H1 (cell line): ENCODE results near the gene USH1C. TPM values are rescaled to one million over a fixed set of nuclear protein-coding genes. Genes with fewer than 3 reads are reported as not detected.

Source experiments
- CTCF ChIA-PET: fragments of 300-600 bp; sonication (Branson Sonifier 250); formaldehyde crosslinking; loops from one replicate; lab custom pipeline; 2021; ENCODE audit not compliant: partially characterized antibody; lab: Charles Lee
- POLR2A ChIA-PET: fragments of 300-600 bp; sonication (Branson Sonifier 250); formaldehyde crosslinking; loops from one replicate; lab custom pipeline; 2021; ENCODE audit warnings: inconsistent platforms; ENCODE audit not compliant: partially characterized antibody; lab: Charles Lee
- DNase-seq, 2 experiments: peaks; one replicate each; pipeline versions ENCODE4 v3.0.0 to v3.0.0-alpha.2; 2010 to 2022; ENCODE audit warnings: low spot score in 2 of 2, low read depth in 1 of 2, mixed read lengths in 1 of 2
- FAIRE-seq: peaks from 2 replicates; lab custom pipeline; 2011; peaks lifted over from hg19 to GRCh38; lab: Jason Lieb, UNC
- H2AFZ ChIP-seq: 2 replicates; pipeline ENCODE4 v1.8.1; 2012; ENCODE audit warnings: low read length, inconsistent platforms
- H2AK5ac ChIP-seq: 2 replicates; pipeline ENCODE4 v1.6.1; 2013; ENCODE audit warnings: low read depth, low read length
- H2BK120ac ChIP-seq: replicated peaks from 2 replicates; pipeline ENCODE3; 2013; ENCODE audit warnings: low read depth, low read length, inconsistent platforms
- H2BK12ac ChIP-seq: 2 replicates; pipeline ENCODE4 v1.6.1; 2013; ENCODE audit warnings: low read depth, low read length
- H2BK15ac ChIP-seq: 2 replicates; pipeline ENCODE4 v1.6.1; 2013; ENCODE audit warnings: low read length
- H2BK20ac ChIP-seq: 2 replicates; pipeline ENCODE4 v1.6.1; 2013; ENCODE audit warnings: low read length
- H2BK5ac ChIP-seq: 2 replicates; pipeline ENCODE4 v1.6.1; 2013; ENCODE audit warnings: low read depth, low read length
- H3K14ac ChIP-seq: 2 replicates; pipeline ENCODE4 v1.6.1; 2013; ENCODE audit warnings: inconsistent platforms; ENCODE audit not compliant: insufficient read length
- H3K18ac ChIP-seq: 2 replicates; pipeline ENCODE4 v1.6.1; 2013; ENCODE audit warnings: low read length; ENCODE audit errors: extremely low read depth
- H3K23ac ChIP-seq: 2 replicates; pipeline ENCODE4 v1.6.1; 2013; ENCODE audit warnings: inconsistent platforms; ENCODE audit not compliant: insufficient read length
- H3K23me2 ChIP-seq: 2 replicates; pipeline ENCODE4 v1.6.1; 2013; ENCODE audit warnings: low read depth, low read length
- H3K27ac ChIP-seq: 2 replicates; pipeline ENCODE4 v1.6.1; 2011; ENCODE audit warnings: low read depth, low read length, inconsistent platforms
- H3K27me3 ChIP-seq, 4 experiments: replicated peaks in 1 of 4; 1 replicate in 1 of 4; 2 replicates in 3 of 4; pipeline versions ENCODE4 v1.6.1 to v1.8.1; 2011 to 2013; ENCODE audit warnings: low read length in 3 of 4, mild to moderate bottlenecking in 3 of 4, inconsistent platforms in 2 of 4, mixed read lengths in 2 of 4, moderate library complexity in 1 of 4; ENCODE audit not compliant: control insufficient read depth in 3 of 4, insufficient read depth in 3 of 4; ENCODE audit errors: extremely low read depth in 1 of 4
- H3K36me3 ChIP-seq, 4 experiments: 2 replicates each; pipeline versions ENCODE4 v1.6.1 to v1.8.1; 2011 to 2013; ENCODE audit warnings: mild to moderate bottlenecking in 4 of 4, low read length in 3 of 4, moderate library complexity in 2 of 4, control low read depth in 1 of 4, inconsistent platforms in 1 of 4; ENCODE audit not compliant: insufficient read depth in 4 of 4, control insufficient read depth in 2 of 4
- H3K4ac ChIP-seq: replicated peaks from 2 replicates; pipeline ENCODE3; 2013; ENCODE audit warnings: low read length, low read depth, mixed read lengths, inconsistent platforms; ENCODE audit not compliant: insufficient read length
- H3K4me1 ChIP-seq, 4 experiments: replicated peaks in 1 of 4; 1 replicate in 1 of 4; 2 replicates in 3 of 4; pipeline versions ENCODE4 v1.6.1 to v1.8.1; 2011 to 2013; ENCODE audit warnings: low read length in 3 of 4, inconsistent platforms in 2 of 4, mixed read lengths in 1 of 4; ENCODE audit not compliant: insufficient read depth in 4 of 4, control insufficient read depth in 3 of 4
- H3K4me2 ChIP-seq, 2 experiments: 2 replicates each; pipeline versions ENCODE4 v1.6.1 to v1.8.1; 2011 to 2013; ENCODE audit warnings: low read depth in 2 of 2, low read length in 2 of 2, control low read depth in 1 of 2, inconsistent platforms in 1 of 2, mild to moderate bottlenecking in 1 of 2; ENCODE audit not compliant: insufficient read depth in 1 of 2
- H3K4me3 ChIP-seq, 4 experiments: fragments of 200-600, 300-600 bp in 1 of 4; sonication (generic), shearing (Covaris generic), sonication (Bioruptor Twin) in 1 of 4; 2 replicates each; pipeline versions ENCODE4 v1.5.1 to v1.8.1; 2011 to 2016; ENCODE audit warnings: low read length in 4 of 4, low read depth in 3 of 4, control low read depth in 2 of 4, inconsistent platforms in 2 of 4, mild to moderate bottlenecking in 2 of 4, mixed read lengths in 1 of 4, moderate library complexity in 1 of 4; ENCODE audit not compliant: insufficient read depth in 2 of 4; ENCODE audit errors: extremely low read depth in 1 of 4
- H3K56ac ChIP-seq: replicated peaks from 2 replicates; pipeline ENCODE3; 2013; ENCODE audit warnings: low read depth, mild to moderate bottlenecking, mixed read lengths, low read length, inconsistent platforms; ENCODE audit not compliant: insufficient read length
- H3K79me1 ChIP-seq: 2 replicates; pipeline ENCODE4 v1.6.1; 2013; ENCODE audit warnings: low read depth, low read length, control low read depth
- H3K79me2 ChIP-seq, 2 experiments: 2 replicates each; pipeline versions ENCODE4 v1.6.1 to v1.8.1; 2012 to 2013; ENCODE audit warnings: low read length in 2 of 2, mild to moderate bottlenecking in 2 of 2, inconsistent platforms in 1 of 2; ENCODE audit not compliant: insufficient read depth in 2 of 2, control insufficient read depth in 1 of 2
- H3K9ac ChIP-seq, 4 experiments: replicated peaks in 1 of 4; 1 replicate in 1 of 4; 2 replicates in 3 of 4; pipeline versions ENCODE4 v1.6.1 to v1.8.1; 2011 to 2013; ENCODE audit warnings: low read depth in 3 of 4, low read length in 3 of 4, control low read depth in 2 of 4, mild to moderate bottlenecking in 2 of 4, moderate library complexity in 2 of 4, inconsistent platforms in 1 of 4; ENCODE audit errors: extremely low read depth in 1 of 4
- H3K9me3 ChIP-seq, 2 experiments: 2 replicates each; pipeline versions ENCODE4 v1.6.1 to v1.8.1; 2012 to 2013; ENCODE audit warnings: mild to moderate bottlenecking in 2 of 2, moderate library complexity in 2 of 2, control low read depth in 1 of 2, inconsistent platforms in 1 of 2, low read depth in 1 of 2, low read length in 1 of 2, mixed read lengths in 1 of 2; ENCODE audit not compliant: insufficient read depth in 2 of 2
- H4K20me1 ChIP-seq, 2 experiments: replicated peaks in 1 of 2; 2 replicates each; pipeline versions ENCODE3 to v1.8.1; 2011 to 2013; ENCODE audit warnings: inconsistent platforms in 2 of 2, low read length in 2 of 2, mild to moderate bottlenecking in 1 of 2; ENCODE audit not compliant: insufficient read depth in 2 of 2, control insufficient read depth in 1 of 2
- H4K5ac ChIP-seq: 2 replicates; pipeline ENCODE4 v1.6.1; 2013; ENCODE audit warnings: low read length, low read depth, mixed read lengths, inconsistent platforms; ENCODE audit not compliant: insufficient read length
- H4K8ac ChIP-seq: 2 replicates; pipeline ENCODE4 v1.8.0; 2013; ENCODE audit warnings: mild to moderate bottlenecking, moderate library complexity, low read length, inconsistent platforms; ENCODE audit not compliant: insufficient read depth; ENCODE audit errors: extremely low read depth
- H4K91ac ChIP-seq: replicated peaks from 2 replicates; pipeline ENCODE3; 2013; ENCODE audit warnings: low read length, mixed read lengths, inconsistent platforms; ENCODE audit not compliant: insufficient read length
- CBX8 ChIP-seq: fragments of 300-800, 300-1000 bp; sonication (generic); IDR thresholded peaks from 2 replicates; pipeline ENCODE4 v1.7.1; 2016; ENCODE audit warnings: low read depth, low read length, borderline replicate concordance
- CHD2 ChIP-seq: IDR thresholded peaks from 2 replicates; pipeline ENCODE4 v1.6.1; 2012; ENCODE audit warnings: low read length, improper control_type of control experiment
- EGR1 ChIP-seq: IDR thresholded peaks from 2 replicates; pipeline ENCODE4 v1.6.1; 2011; ENCODE audit warnings: low read depth, low read length, borderline replicate concordance
- HDAC6 ChIP-seq: IDR thresholded peaks from one replicate; pipeline ENCODE4 v1.7.1; 2012; ENCODE audit warnings: low read depth, mild to moderate bottlenecking, inconsistent platforms, low read length, moderate library complexity
- KDM1A ChIP-seq: fragments of 200-600, 300-600 bp; sonication (generic); IDR thresholded peaks from 2 replicates; pipeline ENCODE4 v1.7.1; 2016; ENCODE audit warnings: mild to moderate bottlenecking, low read length, borderline replicate concordance
- NANOG ChIP-seq: IDR thresholded peaks from 2 replicates; pipeline ENCODE4 v1.6.1; 2011; ENCODE audit warnings: low read length, low read depth, mild to moderate bottlenecking, inconsistent platforms; ENCODE audit not compliant: insufficient read depth, poor library complexity, severe bottlenecking
- RFX5 ChIP-seq: IDR thresholded peaks from 2 replicates; pipeline ENCODE4 v1.6.1; 2011; ENCODE audit warnings: low read depth, low read length, improper control_type of control experiment, borderline replicate concordance
- RNF2 ChIP-seq: fragments of 200-900, 300-1000 bp; sonication (generic); IDR thresholded peaks from 2 replicates; pipeline ENCODE4 v1.7.1; 2016; ENCODE audit warnings: borderline replicate concordance, low read depth, mild to moderate bottlenecking, antibody characterized with exemption, low read length; ENCODE audit not compliant: poor library complexity, severe bottlenecking; ENCODE audit errors: missing control alignments
- SUZ12 ChIP-seq: fragments of 200-600 bp; sonication (generic); IDR thresholded peaks from 2 replicates; pipeline ENCODE4 v1.6.1; 2012; ENCODE audit warnings: mild to moderate bottlenecking, inconsistent platforms, low read length, moderate library complexity, mixed read lengths
- WGBS, 2 experiments: shearing (Covaris generic) in 1 of 2; methylation state at CpG; one replicate each; pipeline versions ENCODE4 v1.1.6 to v1.1.7; 2013 to 2015; ENCODE audit warnings: low lambda C conversion rate in 2 of 2, mixed read lengths in 2 of 2, inconsistent platforms in 1 of 2, low coverage in 1 of 2, missing lambda C conversion rate in 1 of 2; ENCODE audit not compliant: insufficient replicate concordance in 2 of 2, insufficient coverage in 1 of 2, insufficient read length in 1 of 2; ENCODE audit errors: extremely low coverage in 1 of 2, missing lambda C conversion rate in 1 of 2; 5-methylcytosine and 5-hydroxymethylcytosine counted together
- polyA plus RNA-seq, 7 experiments: library from polyadenylated mRNA; depleted of rRNA in 3 of 7; stranded (reverse) in 5 of 7; unstranded in 2 of 7; fragments of >200 nt in 5 of 7; fragments of 200-250 nt in 2 of 7; gene quantifications; 1 replicate in 5 of 7; 2 replicates in 1 of 7; 4 replicates in 1 of 7; pipeline versions ENCODE4 v1.2.1 to v1.2.3, GENCODE V29; 2011 to 2013; ENCODE audit warnings: missing spikeins in 2 of 7, mixed read lengths in 2 of 7
- total RNA-seq: library from RNA; stranded (reverse); fragmentation: NEBNext Ultra II Directional; extraction: Animal tissue kit (Norgen Biotek cat#: 25700); gene quantifications from 2 replicates; pipeline ENCODE4 v1.2.1, GENCODE V29; 2021

USH1C gene
- total and polyA plus RNA-seq, 2 of the 8 experiments (the other 6 are each of a cell fraction or from before 2014, with no cell fraction given), result 1.3 to 1.6 TPM

DNA sequence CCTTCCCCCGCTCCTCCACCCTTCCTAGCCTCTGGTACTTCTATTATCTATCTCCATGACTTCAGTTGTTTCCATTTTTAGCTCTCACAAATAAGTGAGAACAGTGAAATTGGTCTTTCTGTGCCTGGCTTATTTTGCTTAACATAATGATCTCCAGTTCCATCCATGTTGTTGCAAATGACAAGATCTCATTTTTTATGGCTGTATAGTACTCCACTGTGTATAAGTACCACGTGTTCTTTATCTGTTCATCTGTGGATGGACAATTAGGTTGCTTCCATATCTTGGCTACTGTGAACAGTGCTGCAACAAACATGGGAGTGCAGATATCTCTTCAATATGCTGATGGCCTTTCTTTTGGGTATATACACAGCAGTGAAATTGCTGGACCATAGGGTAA, 60.7 kb downstream of the USH1C start:
- H3K56ac ChIP-seq, result no peak overlapping the region
- H3K4me1 ChIP-seq, result peaks cover 0 to 4% (median 2%) of the 10 kb centered on the region in 4 experiments; a peak in 4 of 7 replicates
- H3K4me2 ChIP-seq, result no peak overlapping the region
- no peaks in the 10 kb centered on the region for H3K79me1 ChIP-seq
- no peak overlapping the region for H2BK5ac ChIP-seq
- no peak overlapping the region for H3K4me3 ChIP-seq
- H3K18ac ChIP-seq, result no peak overlapping the region
- no peak overlapping the region for H3K23ac ChIP-seq
- no peak overlapping the region for H4K91ac ChIP-seq
- TF ChIP-seq NANOG (no peak), KDM1A (0 out of 2 replicates have a peak, but pooled peaks have one; percentile 25), SUZ12 (no peak), EGR1 (no peak), HDAC6 (no peak), RNF2 (no peak), CHD2 (no peak), RFX5 (no peak), CBX8 (no peak)
- TF ChIP-seq, all 59 proteins: peak for 1
- Histone ChIP-seq H3K4ac (no peak overlapping the region), H3K23me2 (no peaks in the 10 kb centered on the region; the same call in 1 of the 2 replicates), H4K5ac (no peak overlapping the region), H3K36me3 (no peaks in the 10 kb centered on the region), H2BK12ac (no peak overlapping the region), H3K9me3 (no peaks in the 10 kb centered on the region), H2BK20ac (no peak overlapping the region), H3K9ac (no peak overlapping the region), H2BK15ac (no peak overlapping the region), H3K27me3 (peaks cover 0 to 9% (median 4%) of the 10 kb centered on the region in 4 experiments; a peak in 4 of 7 replicates), H2BK120ac (no peak overlapping the region), H2AK5ac (no peak overlapping the region), H3K27ac (no peak overlapping the region), H4K20me1 (no peaks in the 10 kb centered on the region), H4K8ac (no peak overlapping the region), H3K79me2 (no peaks in the 10 kb centered on the region), H2AFZ (no peak overlapping the region), H3K14ac (no peak overlapping the region)
- FAIRE-seq, result no peak
- no peak for DNase-seq
- ChIA-PET CTCF (interaction anchor here (1.3 to 3.3 kb wide), 5 partner anchors 9 to 53 kb away, joined by 3 to 11 read pairs (median 6); no protein-coding TSS in a partner anchor), POLR2A (no interaction called here)
- WGBS, 2 experiments, result 96% methylated on average over 2 of the region's 2 CpGs; no CpG with 5 or more reads in 1 of the 2 experiments
